SU-DHL-6 (cell line): Measurements from ENCODE around the gene LRRC4.

Experiments
- H2AFZ ChIP-seq: fragments of 200-600 bp; sonication (generic); 2 replicates; pipeline ENCODE4 v1.6.1; 2014; ENCODE audit warnings: low read depth, mild to moderate bottlenecking, moderate library complexity, mixed read lengths, antibody characterized with exemption, low read length; ENCODE audit not compliant: severe bottlenecking
- H3F3A ChIP-seq: fragments of 200-600 bp; shearing (Covaris generic); 2 replicates; pipeline ENCODE4 v1.6.0; 2016; ENCODE audit warnings: antibody characterized with exemption, mild to moderate bottlenecking; ENCODE audit not compliant: insufficient read depth
- H3K27ac ChIP-seq: fragments of 200-600 bp; sonication (generic); 2 replicates; pipeline ENCODE4 v1.5.1; 2016; ENCODE audit warnings: low read depth, mild to moderate bottlenecking, low read length, moderate library complexity, mixed read lengths
- H3K27me3 ChIP-seq: fragments of 200-600 bp; sonication (generic), shearing (Covaris generic); 2 replicates; pipeline ENCODE4 v1.6.0; 2014; ENCODE audit warnings: mild to moderate bottlenecking, low read length
- H3K36me3 ChIP-seq: fragments of 200-600 bp; sonication (generic); 2 replicates; pipeline ENCODE4 v1.6.1; 2014; ENCODE audit warnings: mild to moderate bottlenecking, low read length, mixed read lengths
- H3K4me2 ChIP-seq: fragments of 300-600, 200-600 bp; shearing (Covaris generic), sonication (generic); 2 replicates; pipeline ENCODE4 v1.6.0; 2014; ENCODE audit warnings: low read length, low read depth, mild to moderate bottlenecking; ENCODE audit not compliant: poor library complexity, severe bottlenecking
- H3K4me3 ChIP-seq: fragments of 200-600 bp; sonication (generic); 2 replicates; pipeline ENCODE4 v1.5.1; 2014; ENCODE audit warnings: antibody characterized with exemption, low read length, mild to moderate bottlenecking, mixed read lengths; ENCODE audit not compliant: insufficient read depth, poor library complexity, severe bottlenecking
- H3K79me2 ChIP-seq: fragments of 200-600 bp; sonication (generic); 2 replicates; pipeline ENCODE4 v1.6.1; 2014; ENCODE audit warnings: mild to moderate bottlenecking, low read length, moderate library complexity; ENCODE audit not compliant: insufficient read depth
- H3K9ac ChIP-seq: fragments of 200-600 bp; sonication (generic); 2 replicates; pipeline ENCODE4 v1.7.0; 2014; ENCODE audit warnings: mild to moderate bottlenecking, low read length
- H3K9me2 ChIP-seq: fragments of 200-600 bp; sonication (generic); replicated peaks from 2 replicates; pipeline ENCODE4 v1.6.1; 2014; ENCODE audit warnings: low read length; ENCODE audit not compliant: insufficient read depth
- H3K9me3 ChIP-seq: fragments of 200-600 bp; sonication (generic); 2 replicates; pipeline ENCODE4 v1.6.1; 2014; ENCODE audit warnings: low read length, mixed read lengths; ENCODE audit not compliant: insufficient read depth
- H4K20me1 ChIP-seq: fragments of 200-600 bp; sonication (generic); 2 replicates; pipeline ENCODE4 v1.6.1; 2014; ENCODE audit warnings: low read depth, mild to moderate bottlenecking, antibody characterized with exemption, low read length, moderate library complexity, mixed read lengths
- EZH2phosphoT487 ChIP-seq: fragments of 200-600 bp; sonication (generic), shearing (Covaris generic); conservative IDR thresholded peaks from 2 replicates; pipeline ENCODE4 v1.6.1; 2018; ENCODE audit warnings: mild to moderate bottlenecking, antibody characterized with exemption, low read length, moderate library complexity, mixed read lengths
- TF ChIP-seq, protein P1 (sequence below): fragments of 200-600 bp; sonication (generic); IDR thresholded peaks from one replicate; pipeline ENCODE4 v1.5.1; 2017; ENCODE audit warnings: antibody characterized with exemption, mild to moderate bottlenecking, low read length, moderate library complexity; ENCODE audit not compliant: insufficient read depth, poor library complexity, severe bottlenecking

LRRC4 gene

DNA sequence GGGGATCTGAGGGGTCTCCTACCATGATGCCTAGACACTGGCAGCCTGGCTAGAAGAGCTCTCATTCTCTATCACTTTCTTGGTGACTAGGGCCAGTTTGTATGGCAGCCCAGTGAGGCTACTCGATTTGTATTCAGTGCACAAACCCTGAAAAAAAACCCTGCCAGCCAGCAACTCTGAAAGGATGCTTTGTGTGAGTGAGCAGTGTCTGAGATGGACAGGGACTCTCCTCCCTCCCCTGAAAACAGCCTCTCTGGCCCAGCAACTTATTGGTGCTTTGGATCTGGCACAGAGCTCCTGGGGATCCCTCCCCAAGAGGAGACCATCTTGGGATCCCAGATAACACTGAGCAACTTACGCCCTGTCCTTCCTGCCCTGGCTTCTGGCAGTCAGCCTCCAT, 10.8 kb upstream of the LRRC4 start:
- H3F3A ChIP-seq: no peaks in the 10 kb centered on the region
- no peak overlapping the region for H2AFZ ChIP-seq
- H4K20me1 ChIP-seq: no peaks in the 10 kb centered on the region
- no peaks in the 10 kb centered on the region for H3K27me3 ChIP-seq
- no peak overlapping the region for H3K9ac ChIP-seq
- no peak overlapping the region for H3K4me3 ChIP-seq
- no peaks in the 10 kb centered on the region for H3K9me3 ChIP-seq
- no peak overlapping the region for H3K27ac ChIP-seq
- no peaks in the 10 kb centered on the region for H3K9me2 ChIP-seq
- no peaks in the 10 kb centered on the region for H3K36me3 ChIP-seq
- H3K4me2 ChIP-seq: no peak overlapping the region
- no peaks in the 10 kb centered on the region; the same call in 1 of the 2 replicates for H3K79me2 ChIP-seq
- TF ChIP-seq, protein P1, sequence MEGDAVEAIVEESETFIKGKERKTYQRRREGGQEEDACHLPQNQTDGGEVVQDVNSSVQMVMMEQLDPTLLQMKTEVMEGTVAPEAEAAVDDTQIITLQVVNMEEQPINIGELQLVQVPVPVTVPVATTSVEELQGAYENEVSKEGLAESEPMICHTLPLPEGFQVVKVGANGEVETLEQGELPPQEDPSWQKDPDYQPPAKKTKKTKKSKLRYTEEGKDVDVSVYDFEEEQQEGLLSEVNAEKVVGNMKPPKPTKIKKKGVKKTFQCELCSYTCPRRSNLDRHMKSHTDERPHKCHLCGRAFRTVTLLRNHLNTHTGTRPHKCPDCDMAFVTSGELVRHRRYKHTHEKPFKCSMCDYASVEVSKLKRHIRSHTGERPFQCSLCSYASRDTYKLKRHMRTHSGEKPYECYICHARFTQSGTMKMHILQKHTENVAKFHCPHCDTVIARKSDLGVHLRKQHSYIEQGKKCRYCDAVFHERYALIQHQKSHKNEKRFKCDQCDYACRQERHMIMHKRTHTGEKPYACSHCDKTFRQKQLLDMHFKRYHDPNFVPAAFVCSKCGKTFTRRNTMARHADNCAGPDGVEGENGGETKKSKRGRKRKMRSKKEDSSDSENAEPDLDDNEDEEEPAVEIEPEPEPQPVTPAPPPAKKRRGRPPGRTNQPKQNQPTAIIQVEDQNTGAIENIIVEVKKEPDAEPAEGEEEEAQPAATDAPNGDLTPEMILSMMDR: no peak
- TF ChIP-seq EZH2phosphoT487: no peak

DNA sequence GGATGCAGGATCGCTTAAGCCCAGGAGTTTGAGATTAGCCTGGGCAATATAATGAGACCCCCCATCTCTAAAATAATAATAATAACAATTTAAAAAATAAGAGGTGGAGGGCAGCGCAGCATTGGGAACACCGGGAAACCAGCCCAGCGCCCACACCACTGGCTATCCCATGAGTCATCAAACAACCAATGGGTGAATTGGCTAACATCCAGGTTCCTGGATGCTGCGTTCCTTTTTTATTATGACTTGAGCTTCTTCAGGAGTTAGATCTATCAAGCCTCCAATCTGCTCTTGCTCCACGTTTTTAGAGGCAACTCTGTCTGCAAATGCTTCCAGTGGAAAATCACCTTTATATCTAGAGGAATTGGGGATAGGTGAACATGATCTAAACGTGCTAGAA, 10.0 kb upstream of the LRRC4 start:
- Histone ChIP-seq H3K9me3 (no peaks in the 10 kb centered on the region), H3K9ac (no peak overlapping the region), H3K4me3 (no peak overlapping the region), H3K79me2 (no peaks in the 10 kb centered on the region; the same call in 1 of the 2 replicates), H3F3A (no peaks in the 10 kb centered on the region), H2AFZ (no peak overlapping the region), H3K27ac (no peak overlapping the region), H3K9me2 (no peaks in the 10 kb centered on the region), H3K36me3 (no peaks in the 10 kb centered on the region), H4K20me1 (no peaks in the 10 kb centered on the region), H3K27me3 (no peaks in the 10 kb centered on the region), H3K4me2 (no peak overlapping the region)
- TF ChIP-seq, protein P1: no peak
- no peak for TF ChIP-seq EZH2phosphoT487

DNA sequence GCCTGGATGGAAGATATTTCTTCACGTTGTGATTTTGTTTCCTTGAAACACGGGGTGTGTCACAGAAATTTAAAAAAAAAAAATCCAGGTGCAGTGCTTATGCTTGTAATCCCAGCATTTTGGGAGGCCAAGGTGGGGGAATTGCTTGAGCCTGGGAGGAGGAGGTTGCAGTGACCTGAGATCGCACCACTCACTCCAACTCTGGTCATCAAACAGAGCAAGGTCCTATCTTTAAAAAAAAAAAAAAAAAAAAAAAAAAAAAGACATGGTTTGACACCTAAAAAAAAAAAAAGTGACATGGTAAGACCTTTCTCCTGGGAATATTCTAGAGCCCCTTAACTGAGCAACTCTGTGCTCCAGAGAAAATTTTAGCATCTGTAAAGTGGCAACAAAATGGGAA, 9.0 kb upstream of the LRRC4 start:
- Histone ChIP-seq H4K20me1 (no peaks in the 10 kb centered on the region), H3K9ac (no peak overlapping the region), H3F3A (no peaks in the 10 kb centered on the region), H3K4me2 (no peak overlapping the region), H3K36me3 (no peaks in the 10 kb centered on the region), H3K9me2 (no peaks in the 10 kb centered on the region), H3K4me3 (no peak overlapping the region), H3K9me3 (no peaks in the 10 kb centered on the region), H3K27me3 (no peaks in the 10 kb centered on the region), H3K79me2 (no peaks in the 10 kb centered on the region; the same call in 1 of the 2 replicates), H3K27ac (no peak overlapping the region), H2AFZ (no peak overlapping the region)
- TF ChIP-seq, protein P1: no peak
- no peak for TF ChIP-seq EZH2phosphoT487

DNA sequence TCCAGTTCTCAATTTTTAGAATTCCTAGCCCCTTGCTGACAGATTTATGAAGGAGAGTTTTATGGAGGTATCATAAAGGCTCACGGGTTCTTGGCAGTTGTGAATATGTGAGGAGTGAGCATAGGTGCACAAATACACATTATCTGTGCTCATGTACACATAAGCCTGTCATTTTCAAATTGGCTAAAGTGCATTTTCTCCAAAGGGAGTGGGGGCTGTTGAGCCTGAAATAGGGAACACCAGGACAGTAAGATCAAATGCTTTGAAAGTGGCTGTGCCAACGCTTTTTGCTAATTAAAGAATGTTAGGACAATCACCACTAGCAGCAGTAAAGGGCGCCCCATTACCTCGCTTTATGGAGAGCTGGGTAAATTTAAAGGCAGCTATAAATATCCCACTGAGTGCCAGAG, 8.3 kb upstream of the LRRC4 start:
- Histone ChIP-seq H3K36me3 (no peaks in the 10 kb centered on the region), H3F3A (no peaks in the 10 kb centered on the region), H2AFZ (no peak overlapping the region), H3K9me3 (no peaks in the 10 kb centered on the region), H3K9ac (no peak overlapping the region), H3K4me2 (no peak overlapping the region), H3K9me2 (no peaks in the 10 kb centered on the region), H3K79me2 (no peaks in the 10 kb centered on the region; the same call in 1 of the 2 replicates), H3K4me3 (no peak overlapping the region), H3K27ac (no peak overlapping the region), H3K27me3 (no peaks in the 10 kb centered on the region), H4K20me1 (no peaks in the 10 kb centered on the region)
- TF ChIP-seq EZH2phosphoT487: no peak
